Trophoblast cell (in vitro differentiated cells and primary cell): ENCODE results near the gene TMEM14C.

ENCODE experiments used
- DNase-seq, 2 donors: peaks; one replicate each; pipeline ENCODE4 v3.0.0-alpha.2; 2016
- H2AFZ ChIP-seq: 2 replicates; pipeline ENCODE4 v1.6.1; 2013; ENCODE audit warnings: low read length, moderate library complexity, mild to moderate bottlenecking; ENCODE audit not compliant: insufficient read depth, poor library complexity
- H2AK5ac ChIP-seq: 2 replicates; pipeline ENCODE4 v1.6.1; 2013; ENCODE audit warnings: mild to moderate bottlenecking, low read length
- H2BK120ac ChIP-seq: 2 replicates; pipeline ENCODE4 v1.6.1; 2013; ENCODE audit warnings: low read length, mild to moderate bottlenecking, moderate library complexity; ENCODE audit not compliant: insufficient read depth, poor library complexity
- H2BK12ac ChIP-seq: 2 replicates; pipeline ENCODE4 v1.6.1; 2013; ENCODE audit warnings: mild to moderate bottlenecking, low read length, moderate library complexity
- H2BK5ac ChIP-seq: 2 replicates; pipeline ENCODE4 v1.6.1; 2013; ENCODE audit warnings: low read length, low read depth, moderate library complexity, mild to moderate bottlenecking; ENCODE audit not compliant: poor library complexity
- H3K14ac ChIP-seq: 2 replicates; pipeline ENCODE4 v1.6.1; 2013; ENCODE audit warnings: mild to moderate bottlenecking, low read length
- H3K18ac ChIP-seq: 2 replicates; pipeline ENCODE4 v1.6.1; 2013; ENCODE audit warnings: mild to moderate bottlenecking, low read length
- H3K23ac ChIP-seq: 2 replicates; pipeline ENCODE4 v1.6.1; 2013; ENCODE audit warnings: low read length
- H3K27ac ChIP-seq: 2 replicates; pipeline ENCODE4 v1.5.1; 2013; ENCODE audit warnings: low read depth, mild to moderate bottlenecking, inconsistent platforms, low read length, moderate library complexity
- H3K27me3 ChIP-seq: 2 replicates; pipeline ENCODE4 v1.6.1; 2013; ENCODE audit warnings: inconsistent platforms, mild to moderate bottlenecking, low read length, moderate library complexity; ENCODE audit not compliant: insufficient read depth
- H3K36me3 ChIP-seq, 2 experiments: 1 replicate in 1 of 2; 2 replicates in 1 of 2; pipeline ENCODE4 v1.6.1; 2013; ENCODE audit warnings: low read length in 2 of 2, mild to moderate bottlenecking in 2 of 2, moderate library complexity in 1 of 2; ENCODE audit not compliant: insufficient read depth in 2 of 2, control insufficient read depth in 1 of 2
- H3K4ac ChIP-seq: 2 replicates; pipeline ENCODE4 v1.6.1; 2013; ENCODE audit warnings: low read depth, mild to moderate bottlenecking, low read length, moderate library complexity
- H3K4me1 ChIP-seq, 2 experiments: 1 replicate in 1 of 2; 2 replicates in 1 of 2; pipeline ENCODE4 v1.6.1; 2013; ENCODE audit warnings: low read length in 2 of 2, mild to moderate bottlenecking in 2 of 2, moderate library complexity in 1 of 2; ENCODE audit not compliant: insufficient read depth in 2 of 2, control insufficient read depth in 1 of 2
- H3K4me2 ChIP-seq: 2 replicates; pipeline ENCODE4 v1.6.1; 2013; ENCODE audit warnings: inconsistent platforms, mild to moderate bottlenecking, low read length, moderate library complexity
- H3K4me3 ChIP-seq: 2 replicates; pipeline ENCODE4 v1.5.1; 2013; ENCODE audit warnings: mild to moderate bottlenecking, low read depth, low read length, inconsistent platforms
- H3K79me1 ChIP-seq: one replicate; pipeline ENCODE4 v1.6.1; 2013; ENCODE audit warnings: low read length
- H3K79me2 ChIP-seq: 2 replicates; pipeline ENCODE4 v1.6.1; 2013; ENCODE audit warnings: low read length, mild to moderate bottlenecking; ENCODE audit not compliant: control insufficient read depth, insufficient read depth, poor library complexity
- H3K9ac ChIP-seq: 2 replicates; pipeline ENCODE4 v1.6.1; 2013; ENCODE audit warnings: mild to moderate bottlenecking, low read length
- H3K9me3 ChIP-seq: 2 replicates; pipeline ENCODE4 v1.6.1; 2013; ENCODE audit warnings: low read depth, mild to moderate bottlenecking, control low read depth, inconsistent platforms, low read length; ENCODE audit not compliant: insufficient read depth
- H4K12ac ChIP-seq: 2 replicates; pipeline ENCODE4 v1.6.1; 2013; ENCODE audit warnings: low read depth, mild to moderate bottlenecking, low read length, moderate library complexity
- H4K8ac ChIP-seq: 2 replicates; pipeline ENCODE4 v1.6.1; 2013; ENCODE audit warnings: low read depth, mild to moderate bottlenecking, low read length, moderate library complexity
- H4K91ac ChIP-seq: one replicate; pipeline ENCODE4 v1.6.1; 2013; ENCODE audit warnings: low read depth, mild to moderate bottlenecking, low read length, moderate library complexity
- WGBS: extraction: QIAGEN DNeasy Blood & Tissue Kit; methylation state at CpG from one replicate; pipeline ENCODE4 v1.1.7; 2013; ENCODE audit warnings: missing lambda C conversion rate; ENCODE audit not compliant: insufficient read length, insufficient coverage; ENCODE audit errors: extremely low coverage; 5-methylcytosine and 5-hydroxymethylcytosine counted together

Gene TMEM14C

DNA sequence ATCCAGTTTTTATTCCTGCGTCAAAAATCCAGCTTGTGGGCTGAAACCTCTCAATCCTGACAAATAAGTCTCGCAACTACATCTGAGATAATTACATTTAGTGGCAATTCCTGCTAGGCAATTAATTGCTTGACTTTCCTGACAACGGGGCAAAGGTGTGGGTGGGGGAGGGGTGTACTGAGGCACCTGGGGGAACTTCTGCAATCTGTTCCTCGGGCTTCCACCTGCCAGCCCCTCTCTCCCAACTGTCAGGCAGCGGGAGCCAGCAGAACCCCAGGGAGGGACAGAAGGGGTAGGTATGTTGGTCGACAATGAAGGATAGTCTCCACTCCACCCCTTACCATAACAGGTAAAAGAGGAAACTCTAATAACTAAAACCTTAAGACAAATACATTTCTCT, 35.3 kb upstream of the TMEM14C start:
- no peak overlapping the region for H3K18ac ChIP-seq
- H2BK12ac ChIP-seq, result no peak overlapping the region
- H4K12ac ChIP-seq, result no peak overlapping the region
- no peak overlapping the region for H3K4me3 ChIP-seq
- no CpG with 5 or more reads among the region's 6 CpGs for WGBS
- H3K36me3 ChIP-seq, result no peaks in the 10 kb centered on the region
- no peak overlapping the region for H2AK5ac ChIP-seq
- no peak overlapping the region for H3K4ac ChIP-seq
- H2BK120ac ChIP-seq, result no peak overlapping the region
- H3K79me1 ChIP-seq, result peaks cover 5% of the 10 kb centered on the region
- H3K27me3 ChIP-seq, result no peaks in the 10 kb centered on the region
- no peak overlapping the region for H2BK5ac ChIP-seq
- H3K9ac ChIP-seq, result no peak overlapping the region
- no peak for DNase-seq
- no peak overlapping the region for H3K14ac ChIP-seq
- H3K9me3 ChIP-seq, result no peaks in the 10 kb centered on the region
- no peak overlapping the region for H4K8ac ChIP-seq
- no peak overlapping the region for H4K91ac ChIP-seq
- H3K4me1 ChIP-seq, result peaks cover 5 to 6% of the 10 kb centered on the region in 2 experiments
- no peak overlapping the region for H3K4me2 ChIP-seq
- H2AFZ ChIP-seq, result no peak overlapping the region
- H3K27ac ChIP-seq, result no peak overlapping the region
- H3K79me2 ChIP-seq, result no peaks in the 10 kb centered on the region
- no peak overlapping the region for H3K23ac ChIP-seq

DNA sequence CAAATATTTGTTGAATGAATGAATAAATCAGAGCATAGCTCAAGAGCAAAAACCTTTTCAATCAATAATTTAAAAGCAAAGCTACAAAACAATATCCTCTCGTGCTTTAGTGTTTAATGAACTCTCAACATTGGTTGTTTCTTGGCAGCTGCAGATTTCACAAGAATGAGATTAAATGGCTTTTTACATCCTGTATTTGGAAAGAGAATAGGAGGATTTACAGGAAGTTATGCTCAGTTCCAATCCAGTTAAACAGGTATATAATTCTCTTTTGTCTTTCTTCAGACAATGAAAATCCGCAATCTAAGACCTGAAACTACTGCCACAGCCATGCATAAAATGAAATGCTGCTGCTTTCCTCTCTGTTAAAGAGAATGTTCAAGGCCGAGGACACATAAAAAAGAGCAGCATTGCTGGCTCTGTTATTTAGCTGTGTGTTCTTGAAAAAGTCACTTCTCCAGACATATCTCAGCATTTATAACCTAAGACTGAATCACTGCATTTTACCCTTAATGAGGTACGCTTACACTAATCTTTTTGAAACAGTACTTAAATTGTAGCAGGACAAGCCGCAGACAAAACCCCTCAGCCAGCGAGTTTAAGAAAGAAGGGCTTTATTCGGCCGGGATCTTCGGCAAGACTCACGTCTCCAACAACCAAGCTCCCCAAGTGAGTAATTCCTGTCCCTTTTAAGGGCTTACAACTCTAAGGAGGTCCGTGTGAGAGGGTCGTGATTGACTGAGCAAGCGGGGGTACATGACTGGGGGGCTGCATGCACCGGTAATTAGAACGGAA, 32.0 kb upstream of the TMEM14C start:
- H3K4me2 ChIP-seq, result no peak overlapping the region
- no peak for DNase-seq
- WGBS, result no CpG with 5 or more reads among the region's 15 CpGs

DNA sequence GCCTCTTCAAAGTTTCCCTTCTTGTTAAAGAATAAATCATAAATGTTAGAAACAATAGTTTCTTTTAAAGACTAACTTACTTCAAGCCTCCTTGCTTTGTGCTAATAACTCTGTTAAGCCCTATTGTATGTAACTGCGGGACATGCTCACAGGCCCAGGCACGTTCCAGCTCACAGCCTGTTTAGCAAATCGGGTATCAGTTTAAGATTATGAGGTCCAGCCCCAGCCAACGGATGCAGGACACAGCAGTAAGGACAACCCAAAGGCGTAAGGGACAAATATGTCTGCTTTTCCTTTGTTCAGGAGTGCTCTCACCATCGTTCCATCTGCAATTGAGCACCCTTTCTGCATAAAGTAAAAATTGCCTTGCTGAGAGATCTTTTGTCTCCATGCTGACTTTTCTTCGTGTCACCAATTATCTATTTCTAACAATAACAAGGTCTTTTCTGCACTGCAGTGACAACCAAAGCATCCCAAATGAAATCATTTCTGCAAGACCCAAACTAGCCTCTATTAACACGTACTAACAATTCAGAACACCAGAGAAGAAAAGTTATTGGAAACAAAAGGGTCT, 29.8 kb upstream of the TMEM14C start:
- no CpG with 5 or more reads among the region's 8 CpGs for WGBS
- no peak overlapping the region for H2AFZ ChIP-seq
- no peak overlapping the region for H3K18ac ChIP-seq
- no peaks in the 10 kb centered on the region for H3K27me3 ChIP-seq
- no peak overlapping the region for H2AK5ac ChIP-seq
- no peak overlapping the region for H3K23ac ChIP-seq
- peaks cover 5 to 6% of the 10 kb centered on the region in 2 experiments for H3K4me1 ChIP-seq
- H4K8ac ChIP-seq, result no peak overlapping the region
- H3K79me1 ChIP-seq, result peaks cover 15% of the 10 kb centered on the region
- no peak overlapping the region for H3K14ac ChIP-seq
- no peak overlapping the region for H3K4me3 ChIP-seq
- H3K4me2 ChIP-seq, result peak overlapping the region; percentile 67
- H4K91ac ChIP-seq, result no peak overlapping the region
- no peak overlapping the region for H2BK5ac ChIP-seq
- H3K36me3 ChIP-seq, result peaks cover 0 to 5% of the 10 kb centered on the region in 2 experiments
- H3K9ac ChIP-seq, result no peak overlapping the region
- H3K9me3 ChIP-seq, result no peaks in the 10 kb centered on the region
- no peak overlapping the region for H2BK120ac ChIP-seq
- peaks cover 7% of the 10 kb centered on the region for H3K79me2 ChIP-seq
- no peak overlapping the region for H4K12ac ChIP-seq
- no peak overlapping the region for H3K4ac ChIP-seq
- H3K27ac ChIP-seq, result no peak overlapping the region
- DNase-seq, result no peak
- H2BK12ac ChIP-seq, result no peak overlapping the region

More for the DNA sequence above, 32.0 kb upstream of the TMEM14C start:
- H4K91ac ChIP-seq, result no peak overlapping the region
- H2BK5ac ChIP-seq, result no peak overlapping the region
- H3K4me3 ChIP-seq, result no peak overlapping the region
- peaks cover 5 to 6% of the 10 kb centered on the region in 2 experiments for H3K4me1 ChIP-seq
- H3K9me3 ChIP-seq, result no peaks in the 10 kb centered on the region
- no peak overlapping the region for H3K4ac ChIP-seq
- H2AK5ac ChIP-seq, result no peak overlapping the region
- H3K9ac ChIP-seq, result no peak overlapping the region
- H2AFZ ChIP-seq, result no peak overlapping the region
- no peaks in the 10 kb centered on the region for H3K36me3 ChIP-seq
- no peak overlapping the region for H4K8ac ChIP-seq
- no peak overlapping the region for H4K12ac ChIP-seq
- no peaks in the 10 kb centered on the region for H3K27me3 ChIP-seq
- no peak overlapping the region for H2BK12ac ChIP-seq
- peak overlapping the region; percentile 67 for H3K27ac ChIP-seq
- peaks cover 15% of the 10 kb centered on the region for H3K79me1 ChIP-seq
- no peak overlapping the region for H3K23ac ChIP-seq
- H3K14ac ChIP-seq, result no peak overlapping the region
- H2BK120ac ChIP-seq, result no peak overlapping the region
- H3K79me2 ChIP-seq, result peaks cover 7% of the 10 kb centered on the region
- no peak overlapping the region for H3K18ac ChIP-seq

DNA sequence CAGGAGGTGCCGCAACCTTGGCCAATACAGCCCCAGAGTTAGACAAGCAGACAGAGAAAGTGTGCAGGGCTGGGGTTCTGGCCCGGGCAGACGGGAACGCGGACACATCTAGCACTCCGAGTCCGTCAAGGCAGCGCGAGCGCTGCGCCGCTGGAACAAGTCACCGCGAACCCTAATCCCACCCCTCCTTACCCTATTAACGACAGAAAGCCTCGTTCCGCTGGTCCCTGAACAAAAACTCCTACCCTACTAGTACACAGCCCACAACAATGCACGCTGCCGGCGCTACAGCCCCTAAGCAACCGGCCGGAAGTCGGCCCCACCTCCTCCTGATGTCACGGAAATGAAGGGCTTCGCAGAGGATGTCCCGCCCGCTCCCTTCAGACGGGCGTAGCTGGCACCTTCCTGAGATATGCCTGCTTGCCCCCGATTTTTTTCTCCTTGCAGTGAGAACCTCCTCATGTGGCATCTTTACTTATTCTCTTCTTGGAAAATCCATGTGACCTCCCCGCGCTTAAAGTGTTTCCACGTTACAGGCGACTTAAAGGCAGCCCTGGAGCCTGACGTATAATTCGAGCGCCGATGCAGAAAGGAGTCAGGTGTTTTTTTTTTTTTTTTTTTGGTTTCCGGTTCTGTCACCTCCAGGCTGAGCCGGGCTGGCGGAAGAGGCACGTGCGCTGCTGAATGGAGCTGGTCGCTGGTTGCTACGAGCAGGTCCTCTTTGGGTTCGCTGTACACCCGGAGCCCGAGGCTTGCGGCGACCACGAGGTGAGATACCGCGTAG, 28.4 kb upstream of the TMEM14C start, which contains the start of the genes C6orf52 and PAK1IP1:
TSS of gene C6orf52 (minus strand) at position 315 of the 784 bp plus-strand sequence. CDS start 7,066 bp downstream, outside the sequence.
TSS of gene PAK1IP1 (plus strand) at position 671 of the 784 bp plus-strand sequence. CDS start at position 685, 14 bp downstream.
- peak within 1 kb of the TSS; percentile 79 for H3K18ac ChIP-seq
- peak within 1 kb of the TSS; percentile 64 for H3K4ac ChIP-seq
- peak; percentile 90 to 94 for DNase-seq
- peaks cover 15% of the 10 kb centered on the region for H3K79me1 ChIP-seq
- peaks cover 5 to 11% of the 10 kb centered on the region in 2 experiments for H3K36me3 ChIP-seq
- H3K14ac ChIP-seq, result peak within 1 kb of the TSS; percentile 90
- peak within 1 kb of the TSS; percentile 76 for H4K91ac ChIP-seq
- no peak within 1 kb of the TSS for H2BK12ac ChIP-seq
- H2BK5ac ChIP-seq, result peak within 1 kb of the TSS; percentile 88
- H4K12ac ChIP-seq, result peak within 1 kb of the TSS; percentile 64
- H3K23ac ChIP-seq, result no peak within 1 kb of the TSS
- H2BK120ac ChIP-seq, result peak within 1 kb of the TSS; percentile 75
- H3K4me3 ChIP-seq, result peak within 1 kb of the TSS; percentile 94
- peak within 1 kb of the TSS; percentile 98 for H3K9ac ChIP-seq
- no peaks in the 10 kb centered on the region for H3K9me3 ChIP-seq
- H2AK5ac ChIP-seq, result peak within 1 kb of the TSS; percentile 6
- H3K79me2 ChIP-seq, result peaks cover 7% of the 10 kb centered on the region
- H3K4me2 ChIP-seq, result peak within 1 kb of the TSS; percentile 67
- peak within 1 kb of the TSS; percentile 94 for H2AFZ ChIP-seq
- peak within 1 kb of the TSS; percentile 69 for H3K27ac ChIP-seq
- H3K4me1 ChIP-seq, result peaks cover 5 to 6% of the 10 kb centered on the region in 2 experiments
- no CpG with 5 or more reads among the region's 53 CpGs for WGBS
- H3K27me3 ChIP-seq, result no peaks in the 10 kb centered on the region
- H4K8ac ChIP-seq, result peak within 1 kb of the TSS; percentile 96
